Thymus (tissue), 11 donors: ENCODE data around the gene RPS27L. TPM values are rescaled to one million over a fixed set of nuclear protein-coding genes. Genes with fewer than 3 reads are reported as not detected.
A peak's percentile ranks its signal among the peaks of the same experiment; 100 is the strongest.

Source experiments
- DNase-seq, 9 donors: peaks; one replicate each; pipeline ENCODE4 v3.0.0-alpha.2; 2013; ENCODE audit warnings: low spot score in 9 of 9, low read depth in 6 of 9, missing footprints in 1 of 9
- H3K27ac ChIP-seq, 2 donors: one replicate each; pipeline ENCODE4 v1.5.1; 2013; ENCODE audit warnings: control low read depth in 1 of 2, low read depth in 1 of 2, low read length in 1 of 2, mild to moderate bottlenecking in 1 of 2, moderate library complexity in 1 of 2
- H3K27me3 ChIP-seq, 2 donors: one replicate each; pipeline ENCODE4 v1.5.1; 2013; ENCODE audit warnings: low read length in 1 of 2; ENCODE audit not compliant: control insufficient read depth in 2 of 2, insufficient read depth in 1 of 2
- H3K36me3 ChIP-seq, 2 donors: one replicate each; pipeline ENCODE4 v1.5.1; 2013; ENCODE audit warnings: low read length in 1 of 2, mild to moderate bottlenecking in 1 of 2, moderate library complexity in 1 of 2; ENCODE audit not compliant: control insufficient read depth in 2 of 2, insufficient read depth in 2 of 2
- H3K4me1 ChIP-seq, 2 donors: one replicate each; pipeline ENCODE4 v1.5.1; 2013; ENCODE audit warnings: low read length in 2 of 2; ENCODE audit not compliant: control insufficient read depth in 2 of 2, insufficient read depth in 2 of 2
- H3K4me3 ChIP-seq, 2 donors: one replicate each; pipeline ENCODE4 v1.5.1; 2013; ENCODE audit warnings: low read length in 2 of 2, control low read depth in 1 of 2, mild to moderate bottlenecking in 1 of 2
- H3K9me3 ChIP-seq, 2 donors: one replicate each; pipeline ENCODE4 v1.5.1; 2013; ENCODE audit warnings: low read length in 1 of 2, mild to moderate bottlenecking in 1 of 2; ENCODE audit not compliant: control insufficient read depth in 2 of 2, insufficient read depth in 1 of 2
- WGBS: extraction: QIAGEN DNeasy Blood & Tissue Kit; methylation state at CpG from one replicate; pipeline ENCODE4 v1.1.7; 2013; 5-methylcytosine and 5-hydroxymethylcytosine counted together
- polyA plus RNA-seq: library from polyadenylated mRNA; stranded (reverse); fragments of 200-250 nt; gene quantifications from one replicate; pipeline ENCODE4 v1.2.3, GENCODE V29; 2013
- total RNA-seq: library from RNA; stranded (reverse); fragments of 120-200 nt; gene quantifications from one replicate; pipeline ENCODE4 v1.2.4, GENCODE V29; 2013
- donor health status: healthy.

Gene RPS27L
- total and polyA plus RNA-seq, 2 donors: 124 to 181 TPM

- Histone ChIP-seq H3K4me1 (peaks cover 24 to 33% of the 10 kb centered on the region in 2 donors), H3K4me3 (peak within 1 kb of the TSS; percentile 81 to 87), H3K27ac (peak within 1 kb of the TSS; percentile 80 to 96), H3K27me3 (no peaks in the 10 kb centered on the region), H3K9me3 (no peaks in the 10 kb centered on the region), H3K36me3 (no peaks in the 10 kb centered on the region)
- WGBS: under 1% methylated on average over 77 of the region's 77 CpGs
- DNase-seq: peak; percentile 70 to 95 (median 88)
Observed at GRCh38 chr15:63188926-63189871, 31.9 kb upstream of the RPS27L start, which contains the start of gene RAB8B. RAB8B (plus strand) TSS chr15:63189606; CDS start chr15:63189625, 19 bp downstream.

- H3K27ac ChIP-seq: no peak overlapping the region
- H3K27me3 ChIP-seq: no peaks in the 10 kb centered on the region
- DNase-seq: no peak
- no peaks in the 10 kb centered on the region for H3K36me3 ChIP-seq
- H3K4me1 ChIP-seq: peaks cover 21 to 28% of the 10 kb centered on the region in 2 donors
- H3K9me3 ChIP-seq: no peaks in the 10 kb centered on the region
- H3K4me3 ChIP-seq: peak overlapping the region; percentile 81 to 87
- 47% methylated on average over 10 of the region's 10 CpGs for WGBS
Observed at GRCh38 chr15:63188247-63188925, 31.1 kb upstream of the RPS27L start.

DNA sequence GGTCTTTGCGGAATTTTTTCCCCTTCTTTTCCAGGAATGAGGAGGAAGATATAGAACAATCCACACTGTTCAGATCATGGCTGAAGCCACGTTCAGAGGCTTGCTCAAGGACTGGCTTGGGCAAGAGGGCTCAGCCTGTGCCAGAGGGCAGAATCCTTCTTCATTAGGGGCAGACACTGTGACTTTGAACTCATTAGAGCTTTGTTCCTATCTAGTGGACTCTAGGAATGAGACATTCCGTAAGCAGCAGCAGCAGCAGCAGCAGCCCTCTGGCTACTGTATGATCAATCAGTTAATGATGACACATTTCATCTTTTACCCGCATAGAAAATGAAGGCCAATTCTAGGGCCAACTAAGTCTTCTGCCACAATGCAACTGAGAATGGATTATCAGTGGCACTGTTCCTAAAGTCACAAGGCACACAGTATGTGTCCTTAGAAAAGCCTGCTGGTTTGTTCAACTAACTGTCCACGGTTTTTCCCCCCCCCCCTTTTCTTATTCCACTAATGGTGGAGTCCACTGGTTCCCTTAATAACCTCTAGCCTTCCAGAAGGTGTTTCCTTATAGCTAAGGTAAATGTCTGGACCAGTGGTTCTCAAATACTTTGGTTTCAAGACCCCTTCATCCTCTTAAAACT, 30.4 kb upstream of the RPS27L start:
- WGBS: 93% methylated on average over 5 of the region's 5 CpGs
- Histone ChIP-seq H3K27ac (no peak overlapping the region), H3K4me3 (no peak overlapping the region), H3K36me3 (no peaks in the 10 kb centered on the region), H3K4me1 (peaks cover 16 to 21% of the 10 kb centered on the region in 2 donors), H3K9me3 (no peaks in the 10 kb centered on the region), H3K27me3 (no peaks in the 10 kb centered on the region)
- no peak for DNase-seq

- no peak for DNase-seq
- 76% methylated on average over 2 of the region's 2 CpGs for WGBS
- H3K9me3 ChIP-seq: no peaks in the 10 kb centered on the region
- no peak overlapping the region for H3K27ac ChIP-seq
- peaks cover 5 to 7% of the 10 kb centered on the region in 2 donors for H3K4me1 ChIP-seq
- H3K27me3 ChIP-seq: no peaks in the 10 kb centered on the region
- H3K36me3 ChIP-seq: no peaks in the 10 kb centered on the region
- H3K4me3 ChIP-seq: no peak overlapping the region
Observed at GRCh38 chr15:63186065-63186464, 28.8 kb upstream of the RPS27L start.

DNA sequence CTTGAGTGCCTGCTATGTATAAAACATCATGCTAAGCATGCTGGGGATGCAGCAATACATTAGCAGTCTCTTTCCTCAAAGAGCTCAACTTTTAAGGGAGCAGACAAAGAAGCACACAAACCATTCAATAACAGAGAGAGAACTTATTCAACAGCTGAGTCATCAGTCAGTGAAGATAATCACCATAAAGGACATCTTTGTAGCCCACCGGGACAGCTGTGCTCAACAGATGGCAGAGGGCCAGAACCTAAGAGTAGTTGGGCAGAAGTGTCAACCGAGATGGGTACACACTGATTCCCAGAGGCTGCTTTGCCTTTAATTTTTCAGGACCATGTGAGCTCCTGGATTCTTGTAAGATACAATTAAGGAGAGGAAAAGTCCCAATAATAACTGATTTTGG, 27.9 kb upstream of the RPS27L start:
- WGBS: 76% methylated on average over 2 of the region's 2 CpGs
- Histone ChIP-seq H3K9me3 (no peaks in the 10 kb centered on the region), H3K27me3 (no peaks in the 10 kb centered on the region), H3K36me3 (no peaks in the 10 kb centered on the region), H3K4me1 (peaks cover 2 to 7% of the 10 kb centered on the region in 2 donors), H3K4me3 (no peak overlapping the region), H3K27ac (no peak overlapping the region)
- DNase-seq: no peak

- Histone ChIP-seq H3K4me1 (no peaks in the 10 kb centered on the region), H3K4me3 (no peak overlapping the region), H3K36me3 (no peaks in the 10 kb centered on the region), H3K27me3 (no peaks in the 10 kb centered on the region), H3K27ac (no peak overlapping the region), H3K9me3 (no peaks in the 10 kb centered on the region)
- WGBS: 95% methylated on average over 2 of the region's 2 CpGs
- no peak for DNase-seq
Observed at GRCh38 chr15:63181648-63182047, 24.4 kb upstream of the RPS27L start.

GRCh38 chr15:63180746-63181145, 23.5 kb upstream of the RPS27L start:
- no peaks in the 10 kb centered on the region for H3K36me3 ChIP-seq
- no peak overlapping the region for H3K27ac ChIP-seq
- no peaks in the 10 kb centered on the region for H3K27me3 ChIP-seq
- no peaks in the 10 kb centered on the region for H3K4me1 ChIP-seq
- no peaks in the 10 kb centered on the region for H3K9me3 ChIP-seq
- H3K4me3 ChIP-seq: no peak overlapping the region
- 98% methylated on average over 2 of the region's 2 CpGs for WGBS
- no peak for DNase-seq

GRCh38 chr15:63178034-63178433, 20.8 kb upstream of the RPS27L start:
- Histone ChIP-seq H3K9me3 (no peaks in the 10 kb centered on the region), H3K4me3 (no peak overlapping the region), H3K27me3 (no peaks in the 10 kb centered on the region), H3K36me3 (no peaks in the 10 kb centered on the region), H3K4me1 (no peaks in the 10 kb centered on the region), H3K27ac (no peak overlapping the region)
- 87% methylated on average over 5 of the region's 5 CpGs for WGBS
- DNase-seq: no peak

- H3K27ac ChIP-seq: no peak overlapping the region
- DNase-seq: no peak
- H3K4me3 ChIP-seq: no peak overlapping the region
- H3K9me3 ChIP-seq: no peaks in the 10 kb centered on the region
- WGBS: over 99% methylated on average over 3 of the region's 3 CpGs
- H3K27me3 ChIP-seq: no peaks in the 10 kb centered on the region
- no peaks in the 10 kb centered on the region for H3K4me1 ChIP-seq
- no peaks in the 10 kb centered on the region for H3K36me3 ChIP-seq
Observed at GRCh38 chr15:63176302-63176701, 19.0 kb upstream of the RPS27L start.
